Astrocyte of the cerebellum (primary cell): ENCODE data around the gene KRT35.
A peak's percentile ranks its signal among the peaks of the same experiment; 100 is the strongest.

ENCODE experiments used
- DNase-seq: peaks from one replicate; pipeline ENCODE4 v3.0.0-alpha.2; 2011; ENCODE audit warnings: low read depth
- H3K4me3 ChIP-seq: 2 replicates; pipeline ENCODE4 v1.5.1; 2011; ENCODE audit warnings: mild to moderate bottlenecking, low read depth, low read length, moderate library complexity
- CTCF ChIP-seq: IDR thresholded peaks from 2 replicates; pipeline ENCODE4 v1.5.1; 2012; ENCODE audit warnings: low read length, low read depth, moderate library complexity, mild to moderate bottlenecking; ENCODE audit errors: missing control alignments
- in situ Hi-C: cut with HindIII; loops from 2 replicates; pipeline ENCODE4 v1.10.0; 2017; ENCODE audit warnings: low sequenced_read_pairs

The KRT35 gene

GRCh38 chr17:41489531-41489930, 8.6 kb upstream of the KRT35 start, which contains the start of gene KRT36:
KRT36 (minus strand) TSS chr17:41489910; CDS start chr17:41489864, 46 bp downstream.
- no peak within 1 kb of the TSS for H3K4me3 ChIP-seq
- in situ Hi-C loops = no loop called here
- no peak for TF ChIP-seq CTCF
- DNase-seq = no peak

GRCh38 chr17:41486809-41487530, 6.0 kb upstream of the KRT35 start:
- no peak for DNase-seq
- no peak overlapping the region for H3K4me3 ChIP-seq
- in situ Hi-C loops = no loop called here
- peak; percentile 28 for TF ChIP-seq CTCF

GRCh38 chr17:41486316-41486715, 5.4 kb upstream of the KRT35 start:
- no peak overlapping the region for H3K4me3 ChIP-seq
- TF ChIP-seq CTCF = no peak
- in situ Hi-C loops = no loop called here
- DNase-seq = no peak

GRCh38 chr17:41484920-41485904, 4.3 kb upstream of the KRT35 start:
- in situ Hi-C loops = no loop called here
- H3K4me3 ChIP-seq = no peak overlapping the region
- DNase-seq = no peak
- TF ChIP-seq CTCF = no peak

GRCh38 chr17:41483991-41484826, 3.3 kb upstream of the KRT35 start:
- in situ Hi-C loops = no loop called here
- H3K4me3 ChIP-seq = no peak overlapping the region
- no peak for DNase-seq
- TF ChIP-seq CTCF = no peak

- in situ Hi-C loops = no loop called here
- DNase-seq = no peak
- H3K4me3 ChIP-seq = no peak overlapping the region
- TF ChIP-seq CTCF = no peak
Measured at GRCh38 chr17:41483531-41483930, 2.6 kb upstream of the KRT35 start.
